Endometrial microvascular endothelial cells (primary cell): ENCODE measurements around the gene GATA5. TPM values are rescaled to one million over a fixed set of nuclear protein-coding genes. Genes with fewer than 3 reads are reported as not detected.
"Not testable (repeated sequence)": the region's sequence is repeated elsewhere in the genome, so short reads cannot be mapped to it uniquely, and the experiment has no call there.

Experiments
- in situ Hi-C: cut with HindIII; loops from 2 replicates; pipeline ENCODE4 v1.10.0; 2017; ENCODE audit warnings: low sequenced_read_pairs, low pct_unique_long_range_greater_than_20kb; ENCODE audit errors: inconsistent ontology term
- total RNA-seq: library from RNA; depleted of rRNA; stranded (reverse); fragments of >200 nt; gene quantifications from one replicate; pipeline ENCODE4 v1.2.3, GENCODE V29; 2015; ENCODE audit errors: inconsistent ontology term

Gene GATA5
- total RNA-seq, 1 donor from 2014 or later, result not detected

DNA sequence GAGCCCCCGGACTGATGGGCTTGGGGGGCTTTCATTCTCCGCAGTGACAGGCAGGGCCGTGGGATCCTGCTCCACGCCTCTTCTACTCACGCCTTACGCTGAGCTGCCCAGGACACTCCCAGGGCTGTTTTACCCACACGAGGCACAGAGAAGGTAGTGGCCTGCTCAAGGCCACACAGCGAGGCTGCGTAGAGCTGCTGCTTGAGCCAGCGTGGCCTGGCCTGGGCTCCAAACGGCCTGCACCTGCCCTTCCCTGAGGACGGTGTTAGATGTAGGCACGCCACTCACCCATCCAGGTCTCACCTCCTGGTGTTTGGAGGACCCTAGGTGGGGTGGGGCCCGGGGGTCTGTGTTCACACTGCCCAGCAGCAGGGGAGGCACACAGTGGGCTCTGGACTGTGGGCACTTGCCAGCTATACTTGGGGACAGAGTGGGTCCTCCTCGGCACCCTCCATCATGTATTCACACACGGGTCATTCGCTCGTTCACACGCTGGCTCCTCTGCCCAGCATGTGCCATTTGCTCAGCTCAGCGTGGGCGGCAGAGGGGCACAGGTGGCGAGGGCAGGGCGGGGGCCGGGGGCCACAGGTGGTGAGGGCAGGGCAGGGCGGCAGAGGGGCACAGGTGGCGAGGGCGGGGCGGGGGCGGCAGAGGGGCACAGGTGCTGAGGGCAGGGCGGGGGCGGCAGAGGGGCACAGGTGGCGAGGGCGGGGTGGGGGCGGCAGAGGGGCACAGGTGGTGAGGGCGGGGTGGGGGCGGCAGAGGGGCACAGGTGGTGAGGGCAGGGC is 30.0 kb downstream of the GATA5 start:
- in situ Hi-C loops, result no loop called here

DNA sequence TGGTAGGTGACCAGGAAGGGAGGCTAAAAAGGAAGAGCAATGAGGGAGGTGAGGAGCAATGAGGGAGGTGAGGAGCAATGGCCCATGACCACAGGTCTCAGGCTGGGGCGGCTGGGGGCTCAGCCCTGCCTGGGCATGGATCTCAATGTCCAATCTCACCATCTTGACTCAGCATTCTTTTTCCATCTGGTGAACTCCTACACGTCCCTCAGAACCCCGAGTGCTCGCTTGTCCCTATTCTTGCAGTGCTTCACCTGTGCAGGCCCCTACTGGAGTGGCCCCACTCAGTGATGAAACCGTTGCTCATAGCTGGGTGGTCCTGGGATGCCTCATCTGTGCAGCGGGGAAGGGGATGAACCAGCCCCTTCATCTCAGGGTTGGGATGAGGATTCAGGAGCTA is 31.5 kb downstream of the GATA5 start:
- in situ Hi-C loops, result no loop called here

DNA sequence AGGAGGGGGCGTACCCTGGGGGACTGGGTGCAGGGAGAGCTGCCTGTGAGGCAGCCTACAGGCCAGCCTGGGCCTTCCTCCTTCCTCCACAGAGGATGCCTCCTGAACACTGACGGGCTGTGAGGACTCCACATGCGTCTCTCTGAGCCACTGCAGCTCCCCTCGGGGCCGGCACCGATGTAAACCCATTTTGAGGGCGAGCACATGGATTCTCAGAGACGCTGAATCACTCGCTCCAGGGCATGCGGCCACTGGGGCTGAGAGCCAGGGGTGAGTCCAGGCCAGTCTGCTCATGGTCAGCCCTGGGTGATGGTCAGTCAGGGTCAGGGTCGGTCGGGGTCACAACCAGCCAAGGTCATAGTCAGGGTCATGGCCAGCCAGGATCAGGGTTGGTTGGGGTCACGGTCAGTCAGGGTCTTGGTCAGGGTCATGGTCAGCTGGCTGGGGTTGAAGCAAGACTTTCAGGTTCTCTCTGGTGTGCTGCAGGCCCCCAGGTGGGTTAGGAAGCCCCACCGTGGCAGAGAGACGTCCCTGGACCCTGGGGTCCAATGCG is 33.7 kb downstream of the GATA5 start:
- in situ Hi-C loops, result no loop called here

DNA sequence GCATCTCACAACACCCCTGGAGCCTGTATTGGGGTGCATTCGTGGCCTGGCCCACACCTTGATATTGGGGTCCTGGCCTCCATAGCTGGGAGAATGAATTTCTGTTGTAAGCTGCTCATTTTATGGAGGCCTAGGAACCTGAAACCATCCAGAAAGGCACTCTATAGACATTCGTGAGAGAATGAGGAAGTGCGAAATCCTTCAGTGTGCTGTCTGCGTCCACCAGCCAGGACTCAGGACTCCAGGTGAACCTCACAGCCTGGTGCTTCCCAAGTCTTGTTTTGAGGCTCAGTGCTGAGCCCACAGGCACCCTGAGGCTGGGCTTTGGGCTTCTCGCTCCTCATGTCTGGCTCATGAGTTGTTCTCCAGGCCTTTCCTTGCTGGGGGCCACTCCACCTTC is 36.6 kb downstream of the GATA5 start:
- in situ Hi-C loops, result no loop called here

DNA sequence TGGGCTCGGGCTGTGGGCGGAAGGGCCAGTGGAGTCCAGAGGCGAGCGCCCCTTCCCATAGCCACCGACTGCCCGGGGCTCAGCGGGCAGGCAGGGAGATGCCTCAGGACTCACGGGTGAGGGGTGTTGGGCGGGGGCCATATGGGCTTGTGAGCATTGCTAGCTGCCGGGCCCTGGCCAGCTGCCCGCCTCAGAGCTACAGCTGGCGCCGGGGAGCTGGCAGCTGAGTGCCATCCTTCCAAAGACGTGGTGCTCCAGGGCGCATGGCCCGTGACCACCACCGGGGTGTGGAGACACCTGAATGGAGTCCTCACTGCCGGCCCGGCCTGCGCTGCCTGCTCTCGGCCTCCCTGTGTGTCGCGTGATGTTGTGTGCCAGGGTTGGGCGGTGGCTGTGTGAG is 37.9 kb downstream of the GATA5 start:
- in situ Hi-C loops, result no loop called here

DNA sequence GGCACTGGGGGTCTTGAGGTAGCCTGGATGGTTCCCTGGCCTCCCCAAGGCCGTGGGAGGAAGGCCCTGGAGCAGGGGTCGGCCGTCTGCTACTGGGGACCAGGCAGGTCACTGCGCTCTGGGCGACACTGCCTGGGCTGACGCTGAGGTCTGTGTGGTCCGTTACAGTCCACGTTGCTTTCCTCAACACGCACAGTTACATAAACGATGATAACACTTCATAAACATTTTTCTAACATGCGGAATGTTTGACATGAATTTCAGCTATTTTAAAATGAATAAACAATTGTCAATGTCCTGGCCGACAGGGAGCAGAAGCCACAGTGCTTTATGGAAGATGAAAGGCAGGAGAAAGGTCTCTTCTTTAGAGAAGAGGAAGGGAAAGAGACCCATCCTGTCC is 38.3 kb downstream of the GATA5 start:
- in situ Hi-C loops, result no loop called here

DNA sequence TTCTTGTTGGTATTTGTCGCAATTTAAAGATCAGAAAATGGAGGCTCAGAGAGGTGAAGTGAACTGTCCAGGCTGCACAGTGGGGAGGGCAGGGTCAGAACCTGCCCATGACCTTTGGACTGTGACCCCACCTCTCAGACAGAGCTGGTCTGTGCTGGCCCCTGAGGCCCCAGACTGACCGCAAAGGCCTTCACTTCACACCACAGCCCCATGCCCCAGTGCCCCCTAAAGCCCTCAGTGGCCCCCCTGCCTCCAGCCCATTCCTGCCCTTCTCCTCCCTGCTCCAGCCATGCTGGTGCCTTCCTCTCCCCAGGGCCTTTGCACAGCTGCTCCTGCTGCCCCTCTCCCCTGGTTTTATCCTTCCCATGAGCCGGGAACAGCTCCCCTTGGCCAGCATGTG is 39.1 kb downstream of the GATA5 start:
- in situ Hi-C loops, result no loop called here

DNA sequence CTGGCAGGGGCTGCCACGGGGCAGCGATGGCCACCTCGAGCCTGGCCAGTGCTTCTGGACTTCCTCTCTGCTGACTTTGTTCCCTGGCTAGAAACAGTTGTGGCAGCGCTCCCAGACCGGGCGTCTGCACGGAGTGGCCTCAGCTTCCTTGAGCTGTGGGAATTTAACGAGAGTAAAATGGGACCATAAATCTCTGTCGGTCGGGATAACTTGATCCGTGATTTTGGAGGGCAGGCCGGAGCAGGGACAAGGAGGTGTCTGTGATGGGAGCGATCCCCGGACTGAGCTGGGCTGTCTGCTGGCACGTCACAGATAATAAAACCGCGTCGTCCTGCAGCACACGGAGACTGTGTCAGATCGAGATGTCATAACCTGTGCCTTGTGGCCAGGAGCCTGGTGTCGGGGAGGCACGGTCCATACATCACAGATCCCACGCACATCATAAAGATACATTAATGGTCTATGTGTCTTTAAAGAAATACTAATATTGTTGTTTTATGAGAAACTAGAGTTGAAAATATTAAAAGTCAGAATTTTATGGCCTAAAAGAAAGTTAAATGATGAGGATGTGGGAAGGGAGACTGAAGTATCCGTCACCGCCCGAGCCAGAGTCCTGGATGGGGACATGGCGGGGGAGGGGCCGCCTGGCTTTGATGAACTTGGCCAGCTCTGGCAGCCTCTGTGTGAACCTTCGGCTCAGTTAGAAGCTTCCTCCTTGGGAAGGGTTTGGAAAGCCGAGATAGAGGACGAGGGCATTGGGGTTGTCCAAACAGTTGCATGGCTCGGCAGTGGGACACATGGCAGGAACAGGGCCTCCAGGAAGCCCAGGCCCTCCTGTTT is 41.9 kb downstream of the GATA5 start:
- in situ Hi-C loops, result no loop called here

DNA sequence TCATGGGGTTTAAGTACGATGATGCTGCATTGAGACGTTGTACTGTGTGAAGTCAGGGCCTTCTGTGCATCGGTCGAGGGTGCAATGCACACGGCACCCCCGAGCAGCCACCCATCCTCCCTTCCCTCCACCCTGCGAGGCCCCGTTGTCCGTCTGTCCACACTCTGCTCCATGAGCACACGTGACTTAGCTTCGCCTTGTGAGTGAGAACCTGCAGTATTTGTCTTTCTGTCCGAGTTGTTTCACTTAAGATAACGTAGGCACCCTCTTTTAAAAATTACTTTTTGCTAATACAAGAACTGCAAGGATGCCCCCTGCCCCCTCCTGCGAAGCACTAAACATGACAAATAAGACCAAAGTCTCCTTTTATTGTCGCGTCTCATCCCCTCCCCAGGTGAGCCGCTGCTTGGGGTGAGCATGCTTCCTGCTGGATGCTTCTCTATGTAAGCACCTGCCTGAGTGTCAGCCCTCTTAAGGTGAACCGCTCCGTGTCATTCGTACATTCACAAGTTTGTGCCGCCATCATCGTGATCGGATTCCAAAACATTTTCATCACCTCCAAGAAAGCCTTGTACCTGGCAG is 44.8 kb downstream of the GATA5 start:
- in situ Hi-C loops, result no loop called here

DNA sequence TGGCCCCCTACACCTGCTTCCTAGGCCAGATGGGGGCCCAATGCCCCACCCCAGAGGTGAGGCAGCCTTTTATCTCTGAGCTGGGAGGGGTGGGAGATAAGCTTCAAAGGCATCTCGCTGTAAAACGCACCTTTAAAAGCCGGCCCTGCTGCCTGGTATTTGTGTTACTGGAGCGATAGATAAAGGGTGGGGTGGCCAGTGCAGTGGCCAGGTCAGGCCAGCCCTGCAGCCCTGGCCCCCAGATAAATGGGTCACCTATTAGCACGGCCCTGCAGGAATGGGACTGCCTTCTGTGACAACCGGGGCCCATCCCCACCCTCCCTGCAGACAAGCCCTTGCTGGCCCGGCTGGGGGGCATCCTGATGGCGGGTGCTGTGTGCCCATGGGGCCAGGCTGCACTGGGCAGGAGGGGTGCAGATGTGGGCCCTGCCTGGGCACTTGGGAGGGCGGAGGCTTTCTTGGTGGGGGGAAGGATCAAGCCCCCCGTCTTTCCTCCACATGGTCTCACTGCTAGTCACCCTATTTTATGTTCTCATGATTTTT is 45.4 kb downstream of the GATA5 start:
- in situ Hi-C loops, result no loop called here

DNA sequence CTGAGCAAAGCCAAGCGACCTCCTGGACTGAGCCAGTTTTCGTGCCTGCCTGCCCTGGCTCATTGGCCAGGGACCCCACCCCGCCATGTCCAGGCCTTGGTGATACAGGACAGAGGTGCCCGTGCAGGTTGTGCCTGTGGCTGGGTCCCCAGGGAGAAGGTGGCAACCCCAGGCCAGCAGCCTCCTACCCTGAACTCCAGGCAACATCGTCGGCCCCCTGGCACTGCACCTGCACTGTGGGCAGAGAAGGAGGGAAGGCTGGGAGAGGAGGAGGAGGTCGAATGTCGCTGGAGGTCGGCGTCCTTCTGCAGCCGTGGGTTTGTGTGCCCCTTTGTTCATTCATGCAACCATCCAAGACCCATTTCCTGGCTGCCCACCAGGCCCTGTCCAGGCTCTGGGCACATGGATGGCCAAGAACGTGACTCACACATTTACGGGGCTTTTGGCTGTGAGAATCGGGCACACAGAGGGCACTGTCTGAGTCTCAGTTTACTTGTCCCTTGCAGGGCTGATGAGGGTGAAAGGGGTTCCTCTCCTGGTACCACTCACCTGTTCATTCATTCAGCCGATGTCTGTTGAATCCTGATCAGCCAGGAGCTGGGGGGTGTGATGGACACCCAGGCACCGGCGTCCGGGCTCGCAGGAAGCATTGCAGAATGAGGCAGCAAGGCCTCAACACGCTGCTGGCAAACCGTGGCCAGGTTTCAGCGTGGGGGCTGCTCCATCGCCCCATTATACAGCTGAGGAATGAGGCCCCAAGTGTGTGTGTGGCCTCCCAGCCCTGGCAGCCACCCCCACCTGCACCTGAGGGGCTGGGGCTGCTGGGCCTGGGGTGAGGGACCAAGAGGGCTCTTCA is 46.1 kb downstream of the GATA5 start:
- in situ Hi-C loops, result no loop called here

DNA sequence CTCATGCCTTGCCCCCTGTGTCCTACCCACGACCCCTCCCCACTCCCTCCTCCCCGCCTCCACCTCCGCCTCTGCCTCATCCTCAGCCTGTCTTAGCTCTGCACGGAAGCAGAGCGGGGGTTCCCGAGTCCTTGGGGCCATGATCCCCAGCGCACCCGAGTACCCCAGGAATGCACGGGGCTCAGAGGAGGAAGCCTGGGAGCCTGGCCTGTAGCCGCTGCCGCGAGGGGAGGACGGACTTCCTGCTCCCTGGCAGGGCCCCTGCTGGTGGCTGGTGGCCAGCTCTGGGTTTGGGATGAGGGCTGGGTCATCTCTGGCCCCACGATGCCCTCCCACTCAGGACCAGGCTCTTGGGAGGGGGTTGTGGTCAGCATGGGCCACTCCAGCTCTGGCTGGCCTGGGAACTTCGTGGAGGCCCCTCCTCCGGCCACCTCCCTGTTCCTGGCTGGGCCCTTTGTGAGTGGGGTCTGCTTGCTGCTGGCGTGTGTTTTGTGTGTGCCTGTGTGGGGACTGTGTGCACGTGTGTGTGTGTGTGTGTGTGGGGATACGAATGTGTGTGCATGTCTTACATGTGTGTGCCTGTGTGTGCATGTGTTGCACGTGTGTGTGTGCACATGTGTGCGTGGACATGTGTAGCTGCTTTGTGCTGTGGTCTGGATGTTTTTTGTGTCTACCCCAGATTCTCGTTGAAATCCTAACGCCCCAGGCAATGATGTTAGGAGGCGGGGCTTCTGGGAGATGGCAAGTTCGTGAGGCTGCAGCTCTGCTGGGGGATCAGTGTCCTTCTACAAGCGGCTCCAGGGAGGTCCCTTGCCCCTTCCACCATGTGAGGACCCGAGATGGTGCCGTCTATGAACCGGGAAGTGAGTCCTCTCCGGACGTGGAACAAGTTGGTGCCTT is 47.1 kb downstream of the GATA5 start:
- in situ Hi-C loops, result no loop called here

DNA sequence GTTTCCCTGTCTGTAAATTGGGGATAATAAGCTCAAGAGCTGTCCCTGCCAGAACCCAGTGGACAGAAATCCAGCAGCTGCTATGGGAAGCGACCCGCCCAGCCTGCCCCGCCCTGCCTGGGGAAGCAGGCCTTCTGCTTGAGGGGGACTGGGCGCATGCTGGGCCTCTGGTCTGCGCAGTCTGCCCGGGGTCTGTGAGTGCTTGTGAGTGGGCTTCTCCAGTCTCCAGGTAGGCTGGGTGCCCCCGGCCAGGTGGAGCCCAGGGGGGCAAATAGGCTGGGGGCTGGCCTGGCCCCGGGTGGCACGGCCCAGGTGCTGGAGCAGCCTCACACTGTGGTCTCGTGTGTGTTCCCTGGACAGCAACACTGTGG is 47.8 kb downstream of the GATA5 start:
- in situ Hi-C loops, result no loop called here

DNA sequence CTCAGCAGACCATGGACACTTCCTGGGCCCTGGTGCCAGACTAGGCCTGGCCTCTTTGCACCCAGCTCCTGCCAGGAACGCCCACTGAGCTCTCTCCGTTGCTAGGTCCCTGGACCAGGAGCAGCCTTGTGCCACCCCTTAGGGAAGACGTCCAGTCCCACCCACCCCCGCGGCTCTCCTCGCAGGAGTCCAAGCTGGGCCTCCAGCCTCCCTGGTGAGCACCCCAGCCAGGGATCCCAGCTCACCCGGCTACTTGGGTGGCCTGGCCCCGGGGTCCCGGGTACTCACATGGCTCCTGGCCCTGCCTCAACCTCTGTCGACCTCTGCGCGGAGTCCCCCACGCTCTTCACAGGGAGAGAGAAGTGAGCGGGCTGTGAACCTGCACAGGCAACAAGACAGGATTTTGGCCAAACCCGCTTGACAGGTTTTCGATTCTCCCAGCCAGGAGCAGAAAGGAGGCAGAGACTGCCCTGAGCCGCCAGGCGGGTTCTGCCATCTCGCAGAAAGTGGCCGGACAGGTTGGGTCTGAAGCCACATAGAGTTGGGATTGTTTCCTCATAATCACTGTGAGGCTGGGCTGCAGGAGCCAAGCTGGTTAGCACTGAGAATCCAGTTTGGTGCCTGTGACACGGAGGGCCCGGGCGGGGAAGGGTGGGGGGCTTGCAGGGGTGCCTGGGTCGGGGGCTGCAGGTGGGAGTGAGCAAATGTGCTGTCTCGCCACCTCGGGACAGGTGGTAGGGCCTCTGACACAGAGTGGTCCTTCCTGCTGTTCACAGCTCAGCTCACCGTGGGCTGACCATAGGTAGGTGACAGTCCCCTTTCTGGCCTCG is 48.4 kb downstream of the GATA5 start, which contains the start of gene RBBP8NL:
TSS of gene RBBP8NL (minus strand) at position 368 of the 830 bp plus-strand sequence. CDS start 7,892 bp downstream, outside the sequence.
- in situ Hi-C loops, result no loop called here

DNA sequence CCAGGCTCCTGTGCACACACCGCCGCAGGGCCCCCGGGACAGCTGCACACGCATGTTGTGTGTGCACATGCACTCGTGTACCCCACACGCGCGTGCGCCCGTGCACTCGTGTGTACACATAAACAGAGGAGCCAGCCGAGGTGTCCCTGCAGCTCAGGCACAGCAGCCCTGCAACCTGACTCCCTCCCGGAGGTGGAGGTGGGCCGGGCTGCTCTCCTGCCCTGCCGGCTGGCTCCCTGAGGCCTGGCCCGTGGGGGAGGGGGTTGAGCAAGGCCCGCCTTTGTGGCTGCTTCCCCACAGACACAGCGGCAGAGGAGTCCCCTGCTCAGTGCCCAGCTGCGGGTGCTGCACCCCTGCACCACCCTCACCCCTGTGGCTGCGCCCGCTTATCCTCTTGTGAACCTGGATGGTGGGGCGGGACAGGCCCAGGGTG is 49.1 kb downstream of the GATA5 start:
- in situ Hi-C loops, result no loop called here

DNA sequence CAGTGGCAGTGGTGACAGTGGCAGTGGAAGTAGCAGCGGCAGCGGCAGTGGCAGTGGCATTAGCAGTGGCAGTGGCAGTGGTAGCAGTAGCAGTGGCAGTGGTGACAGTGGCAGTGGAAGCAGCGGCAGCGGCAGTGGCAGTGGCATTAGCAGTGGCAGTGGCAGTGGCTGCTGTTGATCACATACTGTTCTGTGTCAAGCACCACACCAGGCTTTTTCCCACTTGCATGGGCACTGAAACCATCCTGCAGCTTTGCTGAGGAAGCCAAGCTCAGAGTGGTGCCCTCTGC is 49.8 kb downstream of the GATA5 start:
- in situ Hi-C loops, result not testable (repeated sequence)
